ENCODE results near the gene ZNF324.
"Not testable (repeated sequence)": the region's sequence is repeated elsewhere in the genome, so short reads cannot be mapped to it uniquely, and the experiment has no call there.

Gene ZNF324

GRCh38 chr19:58507602-58508223 is 40.8 kb downstream of the ZNF324 start:
- not testable (repeated sequence) for DNase-seq

- no peak for DNase-seq
Measured at GRCh38 chr19:58509731-58510083, 42.8 kb downstream of the ZNF324 start.

- no peak for DNase-seq
Measured at GRCh38 chr19:58510084-58510862, 43.4 kb downstream of the ZNF324 start.

- DNase-seq: no peak
Measured at GRCh38 chr19:58511353-58512208, 44.7 kb downstream of the ZNF324 start, which contains the start of gene SLC27A5. SLC27A5 (minus strand) TSS chr19:58511992; CDS start chr19:58511955, 37 bp downstream.

- no peak for DNase-seq
Measured at GRCh38 chr19:58513213-58513693, 46.4 kb downstream of the ZNF324 start.

GRCh38 chr19:58513694-58514563 is 47.0 kb downstream of the ZNF324 start:
- DNase-seq: peak; percentile 89

GRCh38 chr19:58514564-58515022 is 47.7 kb downstream of the ZNF324 start:
- no peak for DNase-seq

GRCh38 chr19:58515259-58515658 is 48.4 kb downstream of the ZNF324 start:
- no peak for DNase-seq

GRCh38 chr19:58516246-58516836 is 49.5 kb downstream of the ZNF324 start:
- DNase-seq: no peak

GRCh38 chr19:58516964-58517833 is 50.3 kb downstream of the ZNF324 start:
- DNase-seq: no peak

- no peak for DNase-seq
Measured at GRCh38 chr19:58518256-58519086, 51.6 kb downstream of the ZNF324 start.

- DNase-seq: peak; percentile 35
Measured at GRCh38 chr19:58519087-58519354, 52.1 kb downstream of the ZNF324 start.

GRCh38 chr19:58519355-58520256 is 52.7 kb downstream of the ZNF324 start, which contains the start of gene ZBTB45:
ZBTB45 (minus strand) TSS chr19:58519810; CDS start chr19:58517673, 2,137 bp downstream.
- DNase-seq: peak; percentile 90

- no peak for DNase-seq
Measured at GRCh38 chr19:58520257-58520599, 53.3 kb downstream of the ZNF324 start.

- no peak for DNase-seq
Measured at GRCh38 chr19:58521651-58522050, 54.8 kb downstream of the ZNF324 start.

GRCh38 chr19:58522709-58523108 is 55.8 kb downstream of the ZNF324 start:
- no peak for DNase-seq

Measured in DMS79 (cell line).